ENCODE measurements around the gene MRPL4. TPM values are rescaled to one million over a fixed set of nuclear protein-coding genes. Genes with fewer than 3 reads are reported as not detected.

MRPL4 gene
- total and polyA plus RNA-seq, 10 of the 15 experiments (the other 5 are each of a cell fraction or from before 2014, with no cell fraction given) = 0.79 to 221 (median 112) TPM

GRCh38 chr19:10291554-10292205, 39.7 kb downstream of the MRPL4 start:
- H2AFZ ChIP-seq (ENCODE audit: control insufficient read depth, low read depth, low read length) = peak overlapping the region; percentile 70
- CTCF ChIA-PET = interaction anchor here (1.0 to 1.8 kb wide), 6 partner anchors 21 to 97 kb away, joined by 3 to 7 read pairs (median 4); partner anchors contain the start of genes ICAM1 and RAVER1

More at GRCh38 chr19:10291554-10292205, 39.7 kb downstream of the MRPL4 start:
- under 1% methylated on average over 49 of the region's 49 CpGs for WGBS (ENCODE audit: insufficient coverage, insufficient replicate concordance, low lambda C conversion rate, missing lambda C conversion rate)
- no peaks in the 10 kb centered on the region; the same call in 2 of the 3 replicates for H3K9me3 ChIP-seq (replicated peaks; ENCODE audit: control insufficient read depth, insufficient read depth, low read length)
- no peak for TF ChIP-seq STAT1 (conservative IDR thresholded peaks at IDR 0.05)
- no peak for TF ChIP-seq BCL3 (IDR thresholded peaks at IDR 0.05; ENCODE audit: borderline replicate concordance, insufficient read depth, low read depth, low read length, poor library complexity, severe bottlenecking)
- TF ChIP-seq ETV6 (conservative IDR thresholded peaks at IDR 0.05 in 1 of 2, IDR thresholded peaks at IDR 0.05 in 1 of 2; ENCODE audit: borderline replicate concordance in 1 of 2, low read depth in 1 of 2) = no peak
- TF ChIP-seq RELB (IDR thresholded peaks at IDR 0.05; ENCODE audit: low read depth) = no peak
- TF ChIP-seq CREB1 (IDR thresholded peaks at IDR 0.05; ENCODE audit: low read depth) = no peak
- TF ChIP-seq RUNX3 (IDR thresholded peaks at IDR 0.05; ENCODE audit: low read length) = no peak
- TF ChIP-seq RAD21 (IDR thresholded peaks at IDR 0.05; ENCODE audit: insufficient read depth, low read depth, low read length) = no peak
- no peak for TF ChIP-seq CBX5 (IDR thresholded peaks at IDR 0.05; ENCODE audit: low read depth)
- no peak for TF ChIP-seq NBN (IDR thresholded peaks at IDR 0.05)
- TF ChIP-seq ELK1 (IDR thresholded peaks at IDR 0.05; ENCODE audit: low read depth, low read length) = no peak
- no peak for TF ChIP-seq SMAD1 (IDR thresholded peaks at IDR 0.05; ENCODE audit: low read depth, partially characterized antibody)
- TF ChIP-seq NFIC (IDR thresholded peaks at IDR 0.05; ENCODE audit: low read depth, low read length) = no peak
- TF ChIP-seq ZZZ3 (IDR thresholded peaks at IDR 0.05; ENCODE audit: control insufficient read depth, insufficient read length, low read depth) = no peak
- no peak for TF ChIP-seq E2F8 (IDR thresholded peaks at IDR 0.05; ENCODE audit: low read depth, partially characterized antibody)
- H3K27ac ChIP-seq (ENCODE audit: control insufficient read depth, insufficient read depth) = no peak overlapping the region
- ChIA-PET POLR2A (interaction anchor here (0.6 to 1.3 kb wide), 9 partner anchors 12 to 264 kb away, joined by 3 to 7 read pairs (median 4); partner anchors contain the start of genes ICAM1 and TYK2), SMC1A (ENCODE audit: uncharacterized antibody, unreplicated experiment) (interaction anchor here (0.5 to 1.8 kb wide), 8 partner anchors 15 to 144 kb away, joined by 3 to 14 read pairs (median 4); partner anchors contain the start of genes ICAM1 and TYK2), RAD21 (ENCODE audit: unreplicated experiment) (interaction anchor here (0.6 to 1.6 kb wide), 5 partner anchors 12 to 89 kb away, joined by 3 to 22 read pairs (median 5); partner anchors contain the start of genes ICAM1, RAVER1 and TYK2)
- no peaks in the 10 kb centered on the region for H3K79me2 ChIP-seq (ENCODE audit: control insufficient read depth, insufficient read depth, low read length)
- no peak for ATAC-seq
- in situ Hi-C loops (cut with MboI) = no loop called here
- H3K36me3 ChIP-seq (ENCODE audit: control insufficient read depth in 2 of 2, insufficient read depth in 2 of 2, low read length in 1 of 2) = no peaks in the 10 kb centered on the region; a peak in 1 of 4 replicates
- peak overlapping the region; percentile 77 for H3K4me3 ChIP-seq
- H3K9ac ChIP-seq (ENCODE audit: control insufficient read depth, insufficient read depth, low read length) = peak overlapping the region; percentile 7; the same call in 1 of the 2 replicates
- intact Hi-C loops (cut with micrococcal nuclease; ENCODE audit: unreplicated experiment) = no loop called here
- peak overlapping the region; percentile 98 for H3K4me2 ChIP-seq (ENCODE audit: control insufficient read depth, insufficient read depth)
- H3K27me3 ChIP-seq (replicated peaks in 1 of 2; ENCODE audit: control insufficient read depth in 2 of 2, insufficient read depth in 2 of 2, low read length in 1 of 2) = peaks cover 3 to 16% of the 10 kb centered on the region in 2 experiments
- H3K4me1 ChIP-seq (ENCODE audit: control insufficient read depth, insufficient read depth, low read length) = peaks cover 57% of the 10 kb centered on the region
- H4K20me1 ChIP-seq (ENCODE audit: control insufficient read depth, insufficient read depth) = no peaks in the 10 kb centered on the region
- DNase-seq (ENCODE audit: low read depth, low spot score) = no peak
- no TSS peak for BruUV-seq (replicated peaks)
- FAIRE-seq = no peak

Data from GM12878 (cell line).